GM06990 (cell line): ENCODE measurements around the gene PAXX.
"Not testable (repeated sequence)": the region's sequence is repeated elsewhere in the genome, so short reads cannot be mapped to it uniquely, and the experiment has no call there.

Experiments
- DNase-seq: peaks from one replicate; pipeline ENCODE4 v3.0.0-alpha.2; 2011; ENCODE audit not compliant: insufficient read length; ENCODE audit errors: extremely low read depth
- H3K27me3 ChIP-seq: replicated peaks from 2 replicates; pipeline ENCODE4 v1.6.0; 2011; ENCODE audit warnings: low read length; ENCODE audit not compliant: control insufficient read depth, insufficient read depth
- H3K36me3 ChIP-seq: 2 replicates; pipeline ENCODE4 v1.5.1; 2011; ENCODE audit warnings: low read length; ENCODE audit not compliant: control insufficient read depth, insufficient read depth
- H3K4me3 ChIP-seq: replicated peaks from 2 replicates; pipeline ENCODE4 v1.5.1; 2011; ENCODE audit warnings: low read depth, mild to moderate bottlenecking, control low read depth, low read length
- TF ChIP-seq, protein P1 (sequence below): IDR thresholded peaks from 2 replicates; pipeline ENCODE4 v1.5.1; 2011; ENCODE audit warnings: low read length, control low read depth, mild to moderate bottlenecking, inconsistent platforms; ENCODE audit not compliant: insufficient read depth, poor library complexity, severe bottlenecking

PAXX gene

DNA sequence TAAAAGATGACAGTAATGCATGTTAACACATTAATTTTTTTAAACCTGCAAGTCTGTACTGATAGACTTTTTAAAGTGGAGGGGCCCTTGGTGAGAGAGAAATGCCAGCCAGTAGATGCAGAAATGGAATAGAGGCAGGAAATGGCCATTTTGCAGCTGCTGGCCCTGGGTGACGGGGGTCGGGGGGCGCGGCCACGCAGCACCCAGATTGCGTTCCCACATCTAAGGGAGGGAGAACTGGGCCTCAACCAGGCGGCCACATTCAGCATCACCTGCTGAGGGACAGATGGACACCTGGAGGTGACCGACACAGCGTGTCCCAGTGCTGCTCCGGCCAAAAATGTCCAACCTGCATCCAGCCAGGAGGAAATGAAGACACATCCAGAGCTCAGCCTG, 10.4 kb downstream of the PAXX start:
- TF ChIP-seq, protein P1, sequence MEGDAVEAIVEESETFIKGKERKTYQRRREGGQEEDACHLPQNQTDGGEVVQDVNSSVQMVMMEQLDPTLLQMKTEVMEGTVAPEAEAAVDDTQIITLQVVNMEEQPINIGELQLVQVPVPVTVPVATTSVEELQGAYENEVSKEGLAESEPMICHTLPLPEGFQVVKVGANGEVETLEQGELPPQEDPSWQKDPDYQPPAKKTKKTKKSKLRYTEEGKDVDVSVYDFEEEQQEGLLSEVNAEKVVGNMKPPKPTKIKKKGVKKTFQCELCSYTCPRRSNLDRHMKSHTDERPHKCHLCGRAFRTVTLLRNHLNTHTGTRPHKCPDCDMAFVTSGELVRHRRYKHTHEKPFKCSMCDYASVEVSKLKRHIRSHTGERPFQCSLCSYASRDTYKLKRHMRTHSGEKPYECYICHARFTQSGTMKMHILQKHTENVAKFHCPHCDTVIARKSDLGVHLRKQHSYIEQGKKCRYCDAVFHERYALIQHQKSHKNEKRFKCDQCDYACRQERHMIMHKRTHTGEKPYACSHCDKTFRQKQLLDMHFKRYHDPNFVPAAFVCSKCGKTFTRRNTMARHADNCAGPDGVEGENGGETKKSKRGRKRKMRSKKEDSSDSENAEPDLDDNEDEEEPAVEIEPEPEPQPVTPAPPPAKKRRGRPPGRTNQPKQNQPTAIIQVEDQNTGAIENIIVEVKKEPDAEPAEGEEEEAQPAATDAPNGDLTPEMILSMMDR = no peak
- no peak for DNase-seq
- no peaks in the 10 kb centered on the region; the same call in 1 of the 2 replicates for H3K27me3 ChIP-seq
- no peaks in the 10 kb centered on the region for H3K36me3 ChIP-seq
- no peak overlapping the region for H3K4me3 ChIP-seq

DNA sequence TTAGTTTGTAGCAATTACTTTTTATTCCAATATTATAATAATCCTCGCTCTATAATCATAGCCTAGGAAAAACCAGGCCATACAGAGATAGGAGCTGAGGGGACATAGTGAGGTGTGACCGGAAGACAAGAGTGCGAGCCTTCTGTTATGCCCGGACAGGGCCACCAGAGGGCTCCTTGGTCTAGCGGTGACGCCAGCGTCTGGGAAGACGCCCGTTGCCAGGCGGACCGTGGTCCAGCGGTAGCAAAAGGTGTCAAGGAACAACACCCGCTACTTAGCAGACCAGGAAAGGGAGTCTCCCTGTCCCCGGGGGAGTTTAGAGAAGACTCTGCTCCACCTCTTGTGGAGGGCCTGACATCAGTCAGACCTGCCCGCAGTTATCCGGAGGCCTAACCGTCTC, 12.1 kb downstream of the PAXX start:
- TF ChIP-seq, protein P1 = peak; percentile 37
- H3K27me3 ChIP-seq, H3K4me3 ChIP-seq, DNase-seq, H3K36me3 ChIP-seq: not testable (repeated sequence)

DNA sequence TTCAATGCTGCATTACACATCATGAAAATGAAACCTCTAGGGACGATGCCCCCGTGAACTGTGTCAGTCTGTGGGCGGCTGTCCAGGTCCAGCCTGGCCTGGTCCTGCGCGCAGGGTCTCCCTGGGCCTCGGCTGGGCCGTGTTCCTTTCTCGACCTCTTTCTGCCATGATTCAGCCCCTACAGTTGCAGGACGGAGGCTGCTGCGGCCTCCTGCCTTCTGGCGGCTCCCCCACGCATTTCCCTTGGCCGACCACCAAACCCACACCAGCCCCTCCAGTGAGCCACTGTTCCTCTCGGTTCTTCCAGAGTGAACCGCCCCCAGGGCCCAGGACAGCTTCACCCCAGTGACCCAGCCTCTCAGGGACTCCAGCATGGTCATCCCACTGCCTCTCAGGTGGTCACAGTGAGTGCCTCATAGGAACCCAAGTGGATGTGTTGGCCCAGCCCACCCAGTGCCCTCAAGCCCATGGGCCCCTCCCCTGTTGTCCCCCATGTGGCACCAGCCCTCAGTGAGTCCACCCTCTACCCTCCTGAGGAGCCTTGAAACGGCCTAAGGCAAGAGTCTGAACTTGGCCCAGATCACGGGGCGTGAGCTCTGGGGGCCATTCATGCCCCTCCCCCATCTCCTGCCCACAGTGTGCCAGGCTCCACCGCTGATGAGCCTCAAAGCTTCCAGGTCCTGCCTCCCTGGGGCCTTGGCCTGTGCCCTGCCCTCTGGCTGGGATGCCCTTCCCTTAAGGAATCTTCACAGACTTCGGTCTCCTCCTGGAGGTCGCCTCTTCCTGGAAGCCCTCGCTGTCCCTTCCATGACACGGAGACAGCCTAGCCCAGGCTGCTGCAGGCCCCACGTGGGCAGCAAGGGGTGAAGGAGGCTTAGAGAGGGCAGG, 14.1 kb downstream of the PAXX start:
- H3K36me3 ChIP-seq = no peaks in the 10 kb centered on the region
- TF ChIP-seq, protein P1 = no peak
- DNase-seq = no peak
- no peaks in the 10 kb centered on the region; the same call in 1 of the 2 replicates for H3K27me3 ChIP-seq
- H3K4me3 ChIP-seq = no peak overlapping the region

DNA sequence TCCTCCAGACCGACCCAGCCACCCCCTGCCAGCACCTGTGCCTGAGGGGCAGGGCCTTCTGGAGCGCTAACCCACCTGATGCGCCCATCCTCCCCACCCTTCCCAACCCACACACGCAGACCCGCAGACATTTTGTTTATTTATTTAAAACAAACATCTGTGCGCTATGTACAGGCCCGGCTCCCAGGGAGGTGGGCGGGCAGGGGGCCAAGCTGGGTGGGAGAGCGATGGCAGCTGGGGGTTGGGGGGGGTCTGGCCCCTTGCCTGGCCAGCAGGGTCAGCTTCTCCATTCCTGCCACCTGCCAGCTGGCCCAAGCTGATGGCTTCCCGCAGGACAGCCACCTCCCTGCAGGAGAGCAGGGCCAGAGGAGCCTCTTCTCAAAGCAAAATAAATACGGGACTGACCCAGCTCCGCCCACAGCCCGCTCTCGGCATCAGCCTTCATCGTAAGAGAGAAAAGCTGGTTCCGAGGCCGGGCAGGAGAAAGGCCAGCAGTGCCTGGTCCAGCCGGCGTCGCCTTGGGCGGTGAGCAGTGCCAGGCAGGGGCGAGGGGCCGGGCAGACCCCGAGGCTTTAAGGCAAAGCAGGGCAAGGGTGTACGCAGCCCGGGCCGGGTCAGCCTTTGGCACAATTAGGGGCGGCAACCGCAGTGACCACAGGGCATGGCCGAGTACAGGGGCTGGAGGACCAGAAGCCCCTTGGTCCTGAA, 15.0 kb downstream of the PAXX start:
- Histone ChIP-seq H3K4me3 (no peak overlapping the region), H3K27me3 (no peaks in the 10 kb centered on the region), H3K36me3 (no peaks in the 10 kb centered on the region)
- TF ChIP-seq, protein P1 = no peak
- no peak for DNase-seq

DNA sequence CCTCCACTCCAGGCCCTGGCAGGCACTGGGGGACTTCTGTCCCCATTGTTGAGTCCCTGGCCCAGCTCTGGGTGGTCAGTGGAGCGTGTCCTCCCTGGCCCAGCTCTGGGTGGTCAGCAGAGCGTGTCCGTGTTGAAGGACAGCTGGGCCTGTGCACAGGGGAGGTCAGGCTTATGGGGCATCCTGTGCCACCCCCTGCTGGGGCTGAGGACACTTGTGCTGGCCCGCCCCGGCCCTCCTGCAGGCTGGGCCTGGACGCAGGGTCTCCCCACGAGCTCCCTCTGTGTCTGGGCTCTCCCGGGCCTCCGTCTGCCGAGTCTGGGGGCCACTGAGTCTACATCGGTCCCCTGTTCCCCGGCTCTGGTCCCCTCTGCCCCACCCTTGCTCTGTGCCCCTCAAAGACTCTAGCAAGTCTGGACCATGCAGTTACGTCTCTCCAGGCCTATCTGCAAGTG, 15.6 kb downstream of the PAXX start:
- H3K36me3 ChIP-seq = no peaks in the 10 kb centered on the region
- TF ChIP-seq, protein P1 = no peak
- no peak overlapping the region for H3K4me3 ChIP-seq
- DNase-seq = no peak
- no peaks in the 10 kb centered on the region for H3K27me3 ChIP-seq
